RWPE2 (cell line): ENCODE results near the gene SS18L1.

ENCODE experiments used
- ATAC-seq: fragments of 200-7000 bp; cut with Tn5 transposase; 3 replicates; pipeline ENCODE4 v1.9.1; 2021; ENCODE audit warnings: low read depth
- DNase-seq: peaks from one replicate; pipeline ENCODE4 v3.0.0-alpha.2; 2020; ENCODE audit warnings: low spot score
- H3K27ac ChIP-seq: fragments of 450-650 bp; 2 replicates; pipeline ENCODE4 v1.5.1; 2017; ENCODE audit warnings: mild to moderate bottlenecking; ENCODE audit not compliant: poor library complexity, severe bottlenecking
- H3K27me3 ChIP-seq: fragments of 250-450 bp; sonication (Bioruptor Pico); 2 replicates; pipeline ENCODE4 v1.5.1; 2021; ENCODE audit warnings: mild to moderate bottlenecking, moderate library complexity; ENCODE audit not compliant: insufficient read depth, poor library complexity, severe bottlenecking
- H3K36me3 ChIP-seq: fragments of 250-450 bp; sonication (Bioruptor Pico); 2 replicates; pipeline ENCODE4 v1.5.1; 2020; ENCODE audit warnings: low read depth, mild to moderate bottlenecking, moderate library complexity
- H3K4me1 ChIP-seq: fragments of 250-450 bp; sonication (Bioruptor Pico); 2 replicates; pipeline ENCODE4 v1.5.1; 2021; ENCODE audit warnings: mild to moderate bottlenecking, moderate library complexity; ENCODE audit not compliant: insufficient read depth, poor library complexity, severe bottlenecking
- H3K4me3 ChIP-seq: fragments of 250-450 bp; sonication (Bioruptor Pico); 2 replicates; pipeline ENCODE4 v1.5.1; 2021; ENCODE audit warnings: mild to moderate bottlenecking, moderate library complexity; ENCODE audit not compliant: severe bottlenecking
- H3K9me3 ChIP-seq: fragments of 250-450 bp; sonication (Bioruptor Pico); 2 replicates; pipeline ENCODE4 v1.5.1; 2021; ENCODE audit warnings: mild to moderate bottlenecking, moderate library complexity; ENCODE audit not compliant: severe bottlenecking
- TF ChIP-seq, protein P1 (sequence below): fragments of 450-650 bp; IDR thresholded peaks from one replicate; pipeline ENCODE4 v1.5.1; 2017; ENCODE audit warnings: mild to moderate bottlenecking, moderate library complexity; ENCODE audit not compliant: poor library complexity, severe bottlenecking

The SS18L1 gene

DNA sequence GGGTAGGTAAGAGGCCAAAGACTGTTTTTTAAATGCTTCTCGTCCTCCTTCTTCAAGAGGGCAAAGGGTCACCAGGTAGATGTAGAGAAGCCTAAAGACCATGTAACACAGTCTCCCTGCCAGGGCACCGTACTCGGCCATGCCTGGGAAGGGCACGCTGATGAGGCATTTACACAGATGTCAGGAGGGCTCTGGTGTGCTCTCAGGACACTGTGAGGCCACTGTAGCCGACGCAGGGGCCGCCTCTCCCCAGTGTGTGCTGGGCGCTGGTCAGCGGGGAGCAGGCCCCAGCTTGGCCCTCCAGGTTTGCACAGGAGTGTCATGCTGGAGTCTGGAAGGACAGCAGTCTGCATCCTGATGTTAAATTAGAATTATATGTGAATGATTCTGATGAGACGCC, 32.1 kb downstream of the SS18L1 start:
- ATAC-seq = 0 out of 3 replicates have a peak, but pooled peaks have one; percentile 8
- TF ChIP-seq, protein P1, sequence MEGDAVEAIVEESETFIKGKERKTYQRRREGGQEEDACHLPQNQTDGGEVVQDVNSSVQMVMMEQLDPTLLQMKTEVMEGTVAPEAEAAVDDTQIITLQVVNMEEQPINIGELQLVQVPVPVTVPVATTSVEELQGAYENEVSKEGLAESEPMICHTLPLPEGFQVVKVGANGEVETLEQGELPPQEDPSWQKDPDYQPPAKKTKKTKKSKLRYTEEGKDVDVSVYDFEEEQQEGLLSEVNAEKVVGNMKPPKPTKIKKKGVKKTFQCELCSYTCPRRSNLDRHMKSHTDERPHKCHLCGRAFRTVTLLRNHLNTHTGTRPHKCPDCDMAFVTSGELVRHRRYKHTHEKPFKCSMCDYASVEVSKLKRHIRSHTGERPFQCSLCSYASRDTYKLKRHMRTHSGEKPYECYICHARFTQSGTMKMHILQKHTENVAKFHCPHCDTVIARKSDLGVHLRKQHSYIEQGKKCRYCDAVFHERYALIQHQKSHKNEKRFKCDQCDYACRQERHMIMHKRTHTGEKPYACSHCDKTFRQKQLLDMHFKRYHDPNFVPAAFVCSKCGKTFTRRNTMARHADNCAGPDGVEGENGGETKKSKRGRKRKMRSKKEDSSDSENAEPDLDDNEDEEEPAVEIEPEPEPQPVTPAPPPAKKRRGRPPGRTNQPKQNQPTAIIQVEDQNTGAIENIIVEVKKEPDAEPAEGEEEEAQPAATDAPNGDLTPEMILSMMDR = no peak
- Histone ChIP-seq H3K9me3 (no peaks in the 10 kb centered on the region), H3K27me3 (no peaks in the 10 kb centered on the region), H3K36me3 (peaks cover 52% of the 10 kb centered on the region), H3K4me3 (no peak overlapping the region), H3K4me1 (no peaks in the 10 kb centered on the region), H3K27ac (no peak overlapping the region)
- peak; percentile 72 for DNase-seq

DNA sequence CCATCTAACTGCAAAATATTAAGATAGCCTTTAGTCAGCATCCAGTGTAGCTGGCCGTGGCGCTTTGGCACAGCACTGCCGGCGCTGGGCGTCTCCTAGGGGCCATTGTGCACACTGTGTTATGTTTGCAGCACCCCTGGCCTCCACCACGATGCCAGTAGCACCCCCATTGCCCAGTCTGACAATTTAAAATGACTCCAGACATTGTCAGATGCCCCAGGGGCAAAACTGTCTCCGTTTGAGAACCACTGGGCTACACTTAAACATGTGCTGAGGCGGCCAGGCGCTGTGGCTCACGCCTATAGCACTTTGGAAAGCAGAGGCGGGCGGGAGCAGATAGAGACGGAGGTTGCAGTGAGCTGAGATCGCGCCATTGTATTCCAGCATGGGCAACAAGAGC, 33.3 kb downstream of the SS18L1 start:
- TF ChIP-seq, protein P1 = no peak
- Histone ChIP-seq H3K4me1 (peaks cover 3% of the 10 kb centered on the region), H3K4me3 (no peak overlapping the region), H3K27ac (no peak overlapping the region), H3K9me3 (no peaks in the 10 kb centered on the region), H3K36me3 (peaks cover 59% of the 10 kb centered on the region), H3K27me3 (no peaks in the 10 kb centered on the region)
- no peak for ATAC-seq
- DNase-seq = peak; percentile 78

DNA sequence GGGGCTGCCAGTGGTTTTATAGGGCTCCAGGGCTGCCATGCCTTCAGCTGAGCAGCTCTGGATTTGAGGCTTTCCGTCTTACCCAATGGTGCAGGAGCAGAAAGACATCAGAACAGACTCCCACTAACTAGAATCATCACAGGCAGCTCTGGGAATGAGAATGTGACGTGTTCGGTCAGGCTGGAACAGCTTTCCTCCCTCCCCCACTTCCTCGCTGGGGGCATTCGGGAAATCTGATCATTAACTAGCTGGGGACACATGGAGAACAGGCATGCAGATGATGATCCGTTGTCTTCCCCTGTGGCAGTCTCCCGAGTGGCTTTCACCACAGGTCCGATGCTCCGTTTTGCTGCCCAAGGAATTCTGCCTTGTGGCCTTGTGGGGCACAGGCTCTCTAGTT, 33.7 kb downstream of the SS18L1 start:
- Histone ChIP-seq H3K4me1 (peaks cover 5% of the 10 kb centered on the region), H3K4me3 (no peak overlapping the region), H3K27me3 (no peaks in the 10 kb centered on the region), H3K36me3 (peaks cover 59% of the 10 kb centered on the region), H3K9me3 (no peaks in the 10 kb centered on the region), H3K27ac (no peak overlapping the region)
- ATAC-seq (no peak), DNase-seq (peak; percentile 59)
- TF ChIP-seq, protein P1 = no peak

DNA sequence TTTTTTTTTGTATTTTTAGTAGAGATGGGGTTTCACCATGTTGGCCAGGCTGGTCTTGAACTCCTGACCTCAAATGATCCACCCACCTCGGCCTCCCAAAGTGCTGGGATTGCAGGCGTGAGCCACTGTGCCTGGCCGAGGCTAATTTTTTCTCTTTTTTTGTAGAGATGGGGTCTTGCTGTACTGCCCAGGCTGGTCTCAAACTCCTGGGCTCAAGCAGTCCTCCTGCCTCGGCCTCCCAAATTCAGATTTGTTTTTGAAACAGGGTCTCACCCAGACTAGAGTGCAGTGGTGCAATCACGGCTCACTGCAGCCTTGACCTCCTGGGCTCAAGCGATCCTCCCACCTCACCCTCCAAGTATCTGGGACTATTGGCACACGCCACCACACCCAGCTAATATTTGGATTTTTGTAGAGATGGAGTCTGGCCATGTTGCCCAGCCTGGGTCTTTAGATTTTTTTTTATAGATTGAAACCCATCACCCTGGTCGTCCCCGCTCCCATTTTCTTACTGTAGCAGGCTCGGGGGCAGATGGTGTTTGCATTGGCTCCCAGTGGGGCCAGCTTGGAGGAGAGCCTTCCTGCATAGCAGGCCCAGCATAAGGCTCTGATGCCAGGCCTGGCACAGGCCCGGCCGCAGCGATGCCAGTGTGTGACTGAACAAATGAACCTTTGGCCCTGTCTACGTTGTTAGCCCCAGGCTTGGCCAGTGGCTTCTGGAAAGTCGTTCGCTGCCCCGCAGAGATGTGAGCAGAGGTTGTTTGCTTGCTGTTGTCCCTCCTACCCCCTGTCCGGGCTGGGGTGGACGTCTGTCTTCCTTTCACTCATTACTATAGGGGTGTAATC, 35.0 kb downstream of the SS18L1 start:
- no peak overlapping the region for H3K27ac ChIP-seq
- peaks cover 5% of the 10 kb centered on the region for H3K4me1 ChIP-seq
- H3K27me3 ChIP-seq = no peaks in the 10 kb centered on the region
- ATAC-seq (no peak), DNase-seq (peak; percentile 75)
- H3K9me3 ChIP-seq = no peaks in the 10 kb centered on the region
- no peak overlapping the region for H3K4me3 ChIP-seq
- TF ChIP-seq, protein P1 = no peak
- peaks cover 52% of the 10 kb centered on the region for H3K36me3 ChIP-seq

DNA sequence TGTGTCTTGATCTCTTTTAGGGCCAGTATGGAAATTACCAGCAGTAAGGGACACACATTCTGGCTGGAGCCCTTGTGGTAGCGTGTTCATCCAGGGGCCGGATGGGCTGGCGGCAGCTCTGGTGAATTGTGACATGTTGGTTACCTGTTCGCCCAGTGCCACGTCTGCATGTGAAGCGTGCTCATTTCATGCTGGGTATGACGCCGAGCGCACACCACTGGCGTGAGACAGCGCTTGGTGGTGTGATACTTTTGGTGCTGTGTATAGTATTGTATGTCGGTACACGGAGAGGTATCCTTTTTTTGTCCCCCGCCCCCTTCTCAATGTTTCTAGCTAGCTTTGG, 35.6 kb downstream of the SS18L1 start:
- Histone ChIP-seq H3K4me1 (peaks cover 8% of the 10 kb centered on the region), H3K27me3 (no peaks in the 10 kb centered on the region), H3K36me3 (peaks cover 46% of the 10 kb centered on the region), H3K4me3 (no peak overlapping the region), H3K9me3 (no peaks in the 10 kb centered on the region), H3K27ac (no peak overlapping the region)
- TF ChIP-seq, protein P1 = no peak
- no peak for ATAC-seq
- DNase-seq = peak; percentile 79
